H9 (cell line): Measurements from ENCODE around the gene HEATR5A. TPM values are rescaled to one million over a fixed set of nuclear protein-coding genes. Genes with fewer than 3 reads are reported as not detected.
A peak's percentile ranks its signal among the peaks of the same experiment; 100 is the strongest.

Experiments used
- DNase-seq: peaks from one replicate; pipeline ENCODE4 v3.0.0-alpha.2; 2017
- H2AFZ ChIP-seq: one replicate; pipeline ENCODE4 v1.6.1; 2013; ENCODE audit warnings: mild to moderate bottlenecking, low read length, control low read depth, moderate library complexity
- H2AK5ac ChIP-seq: 2 replicates; pipeline ENCODE4 v1.6.1; 2013; ENCODE audit warnings: low read length, control low read depth, mixed read lengths; ENCODE audit not compliant: insufficient read length
- H2BK120ac ChIP-seq: one replicate; pipeline ENCODE4 v1.6.1; 2013; ENCODE audit warnings: low read depth, mild to moderate bottlenecking, low read length, control low read depth, inconsistent platforms; ENCODE audit not compliant: poor library complexity, severe bottlenecking
- H2BK12ac ChIP-seq: 2 replicates; pipeline ENCODE4 v1.6.1; 2013; ENCODE audit warnings: low read length, control low read depth, mixed read lengths, low read depth; ENCODE audit not compliant: insufficient read length
- H2BK15ac ChIP-seq: 2 replicates; pipeline ENCODE4 v1.6.1; 2013; ENCODE audit warnings: low read depth, low read length, control low read depth
- H2BK20ac ChIP-seq: one replicate; pipeline ENCODE4 v1.6.1; 2013; ENCODE audit warnings: low read depth, mild to moderate bottlenecking, low read length, control low read depth, inconsistent platforms; ENCODE audit not compliant: poor library complexity, severe bottlenecking
- H2BK5ac ChIP-seq: 2 replicates; pipeline ENCODE4 v1.6.1; 2013; ENCODE audit warnings: low read length, control low read depth, mixed read lengths; ENCODE audit not compliant: insufficient read length
- H3K14ac ChIP-seq: 2 replicates; pipeline ENCODE4 v1.6.1; 2013; ENCODE audit warnings: low read length, control low read depth; ENCODE audit not compliant: insufficient read depth
- H3K18ac ChIP-seq: 2 replicates; pipeline ENCODE4 v1.6.1; 2013; ENCODE audit warnings: low read depth, mild to moderate bottlenecking, mixed read lengths, low read length, control low read depth; ENCODE audit not compliant: insufficient read length
- H3K23ac ChIP-seq: 2 replicates; pipeline ENCODE4 v1.6.1; 2013; ENCODE audit warnings: low read length, control low read depth, mixed read lengths, low read depth; ENCODE audit not compliant: insufficient read length
- H3K23me2 ChIP-seq: 2 replicates; pipeline ENCODE4 v1.6.1; 2013; ENCODE audit warnings: low read depth, mild to moderate bottlenecking, mixed read lengths, low read length, control low read depth; ENCODE audit not compliant: insufficient read length, poor library complexity, severe bottlenecking
- H3K27ac ChIP-seq: 2 replicates; pipeline ENCODE4 v1.5.1; 2013; ENCODE audit warnings: low read length, control low read depth, mixed read lengths, low read depth; ENCODE audit not compliant: insufficient read length
- H3K27me3 ChIP-seq: 2 replicates; pipeline ENCODE4 v1.6.1; 2013; ENCODE audit warnings: low read length, control low read depth, inconsistent platforms; ENCODE audit not compliant: insufficient read depth
- H3K4ac ChIP-seq: 2 replicates; pipeline ENCODE4 v1.6.1; 2013; ENCODE audit warnings: low read depth, mild to moderate bottlenecking, control low read depth, inconsistent platforms, low read length, moderate library complexity
- H3K4me1 ChIP-seq: 2 replicates; pipeline ENCODE4 v1.6.1; 2013; ENCODE audit warnings: low read length, control low read depth, inconsistent platforms; ENCODE audit not compliant: insufficient read depth
- H3K4me2 ChIP-seq: 2 replicates; pipeline ENCODE4 v1.6.1; 2013; ENCODE audit warnings: low read length, control low read depth, mixed read lengths; ENCODE audit not compliant: insufficient read length, insufficient read depth
- H3K56ac ChIP-seq: 2 replicates; pipeline ENCODE4 v1.6.1; 2013; ENCODE audit warnings: low read depth, mild to moderate bottlenecking, mixed read lengths, low read length, control low read depth; ENCODE audit not compliant: insufficient read length
- H3K79me1 ChIP-seq: 2 replicates; pipeline ENCODE4 v1.6.1; 2013; ENCODE audit warnings: low read depth, mild to moderate bottlenecking, moderate library complexity, low read length, control low read depth, inconsistent platforms; ENCODE audit not compliant: insufficient read depth, poor library complexity, severe bottlenecking
- H3K79me2 ChIP-seq: 2 replicates; pipeline ENCODE4 v1.6.1; 2013; ENCODE audit warnings: low read length, control low read depth, inconsistent platforms; ENCODE audit not compliant: insufficient read depth
- H3K9ac ChIP-seq: 2 replicates; pipeline ENCODE4 v1.6.1; 2013; ENCODE audit warnings: low read length, control low read depth, mixed read lengths; ENCODE audit not compliant: insufficient read length; ENCODE audit errors: extremely low read depth
- H3K9me3 ChIP-seq: one replicate; pipeline ENCODE4 v1.6.1; 2013; ENCODE audit warnings: low read depth, low read length, inconsistent platforms; ENCODE audit not compliant: control insufficient read depth
- H3T11ph ChIP-seq: one replicate; pipeline ENCODE4 v1.6.1; 2013; ENCODE audit warnings: mild to moderate bottlenecking, low read length, control low read depth, inconsistent platforms
- H4K20me1 ChIP-seq: one replicate; pipeline ENCODE4 v1.6.1; 2013; ENCODE audit not compliant: control insufficient read depth, insufficient read length, insufficient read depth
- H4K5ac ChIP-seq: 2 replicates; pipeline ENCODE4 v1.6.1; 2013; ENCODE audit warnings: low read depth, mild to moderate bottlenecking, mixed read lengths, low read length, control low read depth; ENCODE audit not compliant: insufficient read length
- H4K8ac ChIP-seq: replicated peaks from 2 replicates; pipeline ENCODE4 v1.6.1; 2013; ENCODE audit warnings: low read length, control low read depth, mixed read lengths, low read depth; ENCODE audit not compliant: insufficient read length
- H4K91ac ChIP-seq: 2 replicates; pipeline ENCODE4 v1.6.1; 2013; ENCODE audit warnings: low read depth, mild to moderate bottlenecking, moderate library complexity, mixed read lengths, low read length, control low read depth; ENCODE audit not compliant: insufficient read length
- H3K27ac Mint-ChIP-seq, 3 experiments: 2 replicates in 2 of 3; 3 replicates in 1 of 3; pipeline ENCODE4 v1.8.0; 2020 to 2021; ENCODE audit warnings: mixed read lengths in 3 of 3, mild to moderate bottlenecking in 1 of 3, moderate library complexity in 1 of 3
- H3K27me3 Mint-ChIP-seq: 2 replicates; pipeline ENCODE4 v1.8.0; 2021; ENCODE audit warnings: low read depth, mild to moderate bottlenecking, moderate library complexity, mixed read lengths
- H3K36me3 Mint-ChIP-seq, 3 experiments: 2 replicates in 2 of 3; 3 replicates in 1 of 3; pipeline ENCODE4 v1.8.0; 2020 to 2021; ENCODE audit warnings: low read depth in 3 of 3, mixed read lengths in 3 of 3; ENCODE audit not compliant: insufficient read depth in 1 of 3
- H3K4me1 Mint-ChIP-seq, 2 experiments: 2 replicates each; pipeline ENCODE4 v1.8.0; 2020; ENCODE audit warnings: mixed read lengths in 2 of 2
- H3K4me3 Mint-ChIP-seq, 2 experiments: 2 replicates in 1 of 2; 3 replicates in 1 of 2; pipeline ENCODE4 v1.8.0; 2020 to 2021; ENCODE audit warnings: mild to moderate bottlenecking in 2 of 2, mixed read lengths in 2 of 2, moderate library complexity in 1 of 2
- H3K9me3 Mint-ChIP-seq, 2 experiments: 2 replicates in 1 of 2; 3 replicates in 1 of 2; pipeline ENCODE4 v1.8.0; 2020; ENCODE audit warnings: mild to moderate bottlenecking in 2 of 2, mixed read lengths in 2 of 2, moderate library complexity in 1 of 2
- CTCF ChIP-seq: fragments of 200-600 bp; sonication (generic); conservative IDR thresholded peaks from 3 replicates; pipeline ENCODE4 v1.8.0; 2021; ENCODE audit warnings: antibody characterized with exemption, mild to moderate bottlenecking
- WGBS: extraction: QIAGEN DNeasy Blood & Tissue Kit; methylation state at CpG from one replicate; pipeline ENCODE4 v1.1.7; 2013; ENCODE audit warnings: missing lambda C conversion rate, low lambda C conversion rate, mixed read lengths; ENCODE audit not compliant: insufficient read length; ENCODE audit errors: extremely low coverage; 5-methylcytosine and 5-hydroxymethylcytosine counted together
- total RNA-seq: library from RNA; stranded (reverse); gene quantifications from 2 replicates; pipeline ENCODE4 v1.2.1, GENCODE V29; 2021

The HEATR5A gene
- total RNA-seq, 1 experiment from 2014 or later = 21.2 TPM

GRCh38 chr14:31286456-31287293 is 133.7 kb downstream of the HEATR5A start:
- no peak overlapping the region for H4K91ac ChIP-seq
- peak; percentile 71 for TF ChIP-seq CTCF
- Mint-ChIP-seq H3K36me3 (peaks cover 3 to 6% (median 5%) of the 10 kb centered on the region in 3 experiments; a peak in 5 of 7 replicates), H3K4me3 (no peak overlapping the region), H3K4me1 (peaks cover 4% of the 10 kb centered on the region in 2 experiments), H3K9me3 (peaks cover 0 to 2% of the 10 kb centered on the region in 2 experiments; a peak in 2 of 5 replicates), H3K27ac (no peak overlapping the region; a peak in 1 of 7 replicates), H3K27me3 (peaks cover 6% of the 10 kb centered on the region)
- no peak overlapping the region for H2BK15ac ChIP-seq
- no peak overlapping the region for H2AK5ac ChIP-seq
- no peak overlapping the region for H3K9ac ChIP-seq
- H3K27ac ChIP-seq = no peak overlapping the region
- no peak overlapping the region for H3K18ac ChIP-seq
- H3K79me1 ChIP-seq = no peaks in the 10 kb centered on the region
- H3K23me2 ChIP-seq = no peaks in the 10 kb centered on the region
- WGBS = no CpG with 5 or more reads among the region's 12 CpGs
- H2BK120ac ChIP-seq = no peak overlapping the region
- H3K27me3 ChIP-seq = no peaks in the 10 kb centered on the region
- H3K4ac ChIP-seq = no peak overlapping the region
- no peaks in the 10 kb centered on the region for H3K79me2 ChIP-seq
- H3T11ph ChIP-seq = no peak overlapping the region
- no peaks in the 10 kb centered on the region for H4K20me1 ChIP-seq
- H3K4me2 ChIP-seq = no peak overlapping the region
- no peak overlapping the region for H4K5ac ChIP-seq
- no peak overlapping the region for H4K8ac ChIP-seq
- no peak overlapping the region for H2BK12ac ChIP-seq
- peak; percentile 75 for DNase-seq
- no peak overlapping the region for H2BK5ac ChIP-seq
- H2AFZ ChIP-seq = no peak overlapping the region
- no peaks in the 10 kb centered on the region for H3K4me1 ChIP-seq
- no peak overlapping the region for H3K14ac ChIP-seq
- H3K23ac ChIP-seq = no peak overlapping the region
- no peak overlapping the region for H2BK20ac ChIP-seq
- H3K56ac ChIP-seq = no peak overlapping the region
- no peaks in the 10 kb centered on the region for H3K9me3 ChIP-seq
